Dendritic cell treated with granulocyte-macrophage colony-stimulating factor and Interleukin-4, amounts not matched to agents 40 ng/mL and 50 ng/mL, for 4 days (primary cell): ENCODE measurements around the gene DHX58.

Source experiments
- H3K27ac Mint-ChIP-seq: one replicate; pipeline ENCODE4 v1.8.0; 2022; ENCODE audit warnings: mild to moderate bottlenecking, mixed read lengths
- H3K27me3 Mint-ChIP-seq: one replicate; pipeline ENCODE4 v1.8.0; 2022; ENCODE audit warnings: mild to moderate bottlenecking, mixed read lengths
- H3K36me3 Mint-ChIP-seq: one replicate; pipeline ENCODE4 v1.8.0; 2022; ENCODE audit warnings: low read depth, mixed read lengths
- H3K4me1 Mint-ChIP-seq: one replicate; pipeline ENCODE4 v1.8.0; 2022; ENCODE audit warnings: low read depth, mixed read lengths
- H3K4me3 Mint-ChIP-seq: one replicate; pipeline ENCODE4 v1.8.0; 2022; ENCODE audit warnings: mild to moderate bottlenecking, moderate library complexity, mixed read lengths
- H3K9me3 Mint-ChIP-seq: one replicate; pipeline ENCODE4 v1.8.0; 2022; ENCODE audit warnings: mixed read lengths
- intact Hi-C: fragments of 100-400 bp; cut with micrococcal nuclease; formaldehyde crosslinking; loops from one replicate; pipeline ENCODE4 v1.15.0; 2022

Gene DHX58

DNA sequence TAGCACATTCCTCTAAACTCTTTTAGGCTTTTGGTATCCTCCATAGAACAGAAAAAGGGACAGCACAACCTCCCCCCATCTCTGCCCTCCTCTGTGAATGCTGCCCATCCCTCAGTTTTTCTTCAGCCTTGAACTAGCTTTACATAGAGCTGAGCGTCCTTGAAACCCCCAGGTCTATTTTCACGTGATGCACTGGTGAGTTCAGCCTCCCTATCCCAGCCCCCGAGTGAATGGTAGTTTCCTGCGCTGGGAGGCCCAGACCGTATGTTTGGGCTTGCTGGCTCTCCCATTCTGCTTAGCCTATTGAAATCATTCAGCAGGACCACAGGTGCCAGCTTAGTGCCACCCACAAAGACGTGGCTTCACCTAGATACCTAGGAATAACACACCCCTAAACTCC is 36.7 kb downstream of the DHX58 start:
- peaks cover 15% of the 10 kb centered on the region for H3K4me1 Mint-ChIP-seq
- no peak overlapping the region for H3K27ac Mint-ChIP-seq
- peaks cover 34% of the 10 kb centered on the region for H3K27me3 Mint-ChIP-seq
- H3K9me3 Mint-ChIP-seq: no peaks in the 10 kb centered on the region
- no peaks in the 10 kb centered on the region for H3K36me3 Mint-ChIP-seq
- H3K4me3 Mint-ChIP-seq: no peak overlapping the region
- intact Hi-C loops: no loop called here

DNA sequence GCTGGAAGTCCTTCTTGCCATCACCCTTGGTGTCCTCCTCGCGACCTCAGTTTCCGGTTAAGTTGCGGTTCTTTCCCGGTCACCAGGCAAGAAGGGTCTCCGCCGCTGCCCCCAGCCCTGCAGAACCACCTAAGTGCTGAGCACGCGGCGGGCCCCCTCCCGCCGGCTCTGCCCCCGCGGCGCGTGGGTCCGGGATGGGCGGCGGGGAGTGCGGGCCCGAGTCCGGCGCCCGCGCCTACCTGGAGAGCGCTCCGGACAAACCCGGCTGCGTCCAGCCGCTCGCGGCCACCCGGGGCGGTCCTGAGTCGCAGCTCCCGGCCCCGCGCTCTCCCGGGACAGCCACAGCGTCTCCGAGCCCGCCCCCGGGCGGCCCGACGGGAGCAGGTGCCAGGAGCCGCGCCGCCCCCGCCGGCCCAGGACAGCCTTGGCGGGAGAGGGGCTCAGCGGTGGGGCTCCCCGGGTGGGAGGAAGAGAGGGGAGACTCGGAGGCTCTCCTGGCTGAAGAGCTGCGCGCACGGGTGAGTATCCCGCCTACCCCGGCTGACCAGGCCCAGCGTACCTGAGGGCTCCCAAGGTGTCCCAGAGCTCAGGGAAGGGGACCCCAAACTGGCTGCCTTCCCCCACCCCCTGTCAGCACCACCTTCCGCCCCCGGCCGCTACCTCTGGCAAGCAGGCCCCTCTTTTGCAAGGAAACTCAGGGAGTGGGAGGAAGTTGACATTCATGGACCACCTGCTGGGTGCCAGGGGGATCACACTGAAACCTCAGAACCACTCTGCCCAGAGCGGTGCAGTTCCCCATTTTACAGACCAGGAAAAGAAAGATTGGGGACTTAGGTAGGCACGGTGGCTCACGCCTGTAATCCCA is 40.0 kb downstream of the DHX58 start:
- Mint-ChIP-seq H3K4me1 (peaks cover 15% of the 10 kb centered on the region), H3K9me3 (no peaks in the 10 kb centered on the region), H3K27me3 (peaks cover 45% of the 10 kb centered on the region), H3K27ac (no peak overlapping the region), H3K4me3 (peak overlapping the region; percentile 23), H3K36me3 (no peaks in the 10 kb centered on the region)
- intact Hi-C loops: no loop called here

GRCh38 chr17:42071810-42072209 is 40.7 kb downstream of the DHX58 start:
- H3K36me3 Mint-ChIP-seq: no peaks in the 10 kb centered on the region
- H3K27ac Mint-ChIP-seq: no peak overlapping the region
- intact Hi-C loops: no loop called here
- H3K9me3 Mint-ChIP-seq: no peaks in the 10 kb centered on the region
- H3K27me3 Mint-ChIP-seq: peaks cover 45% of the 10 kb centered on the region
- H3K4me3 Mint-ChIP-seq: peak overlapping the region; percentile 23
- H3K4me1 Mint-ChIP-seq: peaks cover 15% of the 10 kb centered on the region

- intact Hi-C loops: loop anchor here (5.0 kb wide), 1 partner anchor 48 kb away; no protein-coding TSS in a partner anchor
- no peaks in the 10 kb centered on the region for H3K36me3 Mint-ChIP-seq
- no peak overlapping the region for H3K27ac Mint-ChIP-seq
- H3K4me1 Mint-ChIP-seq: peaks cover 19% of the 10 kb centered on the region
- H3K4me3 Mint-ChIP-seq: no peak overlapping the region
- H3K27me3 Mint-ChIP-seq: peaks cover 44% of the 10 kb centered on the region
- H3K9me3 Mint-ChIP-seq: no peaks in the 10 kb centered on the region
Measured at GRCh38 chr17:42068979-42069378, 43.5 kb downstream of the DHX58 start.

GRCh38 chr17:42067371-42068091 is 45.0 kb downstream of the DHX58 start:
- Mint-ChIP-seq H3K27ac (no peak overlapping the region), H3K36me3 (no peaks in the 10 kb centered on the region)

DNA sequence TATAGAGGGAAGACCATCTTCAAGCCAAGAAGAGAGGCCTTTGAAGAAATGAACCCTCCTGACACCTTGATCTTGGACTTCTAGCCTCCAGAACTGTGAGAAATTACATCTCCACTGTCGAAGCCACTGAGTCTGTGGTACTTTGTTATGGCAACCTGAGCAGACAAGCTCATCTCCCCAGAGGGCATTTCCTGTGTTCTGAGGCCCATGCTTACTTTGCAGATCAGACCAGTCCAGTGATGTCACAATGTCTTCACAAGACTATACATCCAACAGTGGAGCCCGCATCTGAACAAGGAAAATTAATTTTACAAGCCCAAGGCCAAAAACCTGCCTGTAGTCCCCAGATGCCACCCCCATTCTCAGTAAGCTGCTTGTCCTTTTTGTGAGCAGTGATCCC is 47.3 kb downstream of the DHX58 start:
- Mint-ChIP-seq H3K36me3 (no peaks in the 10 kb centered on the region), H3K27me3 (peaks cover 10% of the 10 kb centered on the region), H3K27ac (peak overlapping the region; percentile 96), H3K4me3 (no peak overlapping the region), H3K9me3 (no peaks in the 10 kb centered on the region), H3K4me1 (peaks cover 30% of the 10 kb centered on the region)
- intact Hi-C loops: loop anchor here (5.0 kb wide), 1 partner anchor 52 kb away; no protein-coding TSS in a partner anchor

More at GRCh38 chr17:42067371-42068091, 45.0 kb downstream of the DHX58 start:
- Mint-ChIP-seq H3K9me3 (no peaks in the 10 kb centered on the region), H3K4me3 (no peak overlapping the region), H3K27me3 (peaks cover 30% of the 10 kb centered on the region), H3K4me1 (peaks cover 28% of the 10 kb centered on the region)
- intact Hi-C loops: loop anchor here (5.0 kb wide), 1 partner anchor 50 kb away; no protein-coding TSS in a partner anchor

DNA sequence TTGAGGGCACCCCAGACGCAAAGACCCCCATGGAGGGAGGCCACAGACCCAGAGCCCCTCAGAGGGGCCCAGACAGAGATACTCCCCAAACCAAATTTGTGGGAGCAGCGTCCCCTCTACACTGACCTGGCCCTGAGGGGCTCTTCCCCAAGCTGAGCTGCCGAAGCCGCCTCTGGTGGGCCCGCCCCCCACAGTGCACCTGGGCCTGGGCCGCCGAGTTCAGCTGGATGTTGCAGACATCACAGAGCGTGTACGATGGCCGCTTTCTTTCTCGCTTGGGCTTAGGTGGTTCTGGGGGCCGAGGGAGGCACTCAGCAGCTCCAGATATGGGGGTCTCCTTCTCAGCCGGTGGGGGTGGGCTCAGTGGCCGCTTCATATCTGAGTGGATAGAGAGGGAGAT is 49.8 kb downstream of the DHX58 start:
- no peaks in the 10 kb centered on the region for H3K9me3 Mint-ChIP-seq
- H3K27ac Mint-ChIP-seq: peak overlapping the region; percentile 96

GRCh38 chr17:42061646-42062487 is 50.6 kb downstream of the DHX58 start:
- Mint-ChIP-seq H3K36me3 (no peaks in the 10 kb centered on the region), H3K4me1 (peaks cover 36% of the 10 kb centered on the region), H3K27me3 (no peaks in the 10 kb centered on the region), H3K27ac (peak overlapping the region; percentile 96), H3K9me3 (no peaks in the 10 kb centered on the region), H3K4me3 (no peak overlapping the region)
- intact Hi-C loops: no loop called here

More for the DNA sequence above, 49.8 kb downstream of the DHX58 start:
- intact Hi-C loops: no loop called here
- Mint-ChIP-seq H3K27me3 (peaks cover 1% of the 10 kb centered on the region), H3K36me3 (no peaks in the 10 kb centered on the region), H3K4me3 (no peak overlapping the region), H3K4me1 (peaks cover 36% of the 10 kb centered on the region)

GRCh38 chr17:42060231-42060630 is 52.3 kb downstream of the DHX58 start:
- intact Hi-C loops: no loop called here
- no peaks in the 10 kb centered on the region for H3K9me3 Mint-ChIP-seq
- H3K27me3 Mint-ChIP-seq: peaks cover 3% of the 10 kb centered on the region
- H3K27ac Mint-ChIP-seq: no peak overlapping the region
- H3K36me3 Mint-ChIP-seq: no peaks in the 10 kb centered on the region
- no peak overlapping the region for H3K4me3 Mint-ChIP-seq
- peaks cover 36% of the 10 kb centered on the region for H3K4me1 Mint-ChIP-seq

DNA sequence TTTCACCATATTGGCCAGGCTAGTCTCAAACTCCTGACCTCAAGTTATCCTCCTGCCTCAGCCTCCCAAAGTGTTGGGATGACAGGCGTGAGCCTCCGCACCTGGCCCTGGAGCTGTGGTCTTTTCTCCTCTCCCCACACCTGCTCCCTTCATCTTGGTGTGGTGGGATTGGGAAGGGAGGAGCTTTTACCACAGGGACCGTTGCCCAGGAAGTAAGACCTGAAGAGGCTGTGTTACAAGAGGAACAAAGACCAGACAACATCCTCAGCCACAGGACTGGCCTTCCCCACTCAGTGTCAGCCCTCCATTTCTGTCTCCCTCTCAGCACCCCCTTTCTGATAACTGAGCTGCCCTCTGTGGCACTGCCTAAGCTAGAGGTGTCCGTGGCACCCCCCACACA is 52.7 kb downstream of the DHX58 start:
- intact Hi-C loops: no loop called here
- no peaks in the 10 kb centered on the region for H3K9me3 Mint-ChIP-seq
- no peak overlapping the region for H3K4me3 Mint-ChIP-seq
- H3K27ac Mint-ChIP-seq: no peak overlapping the region
- H3K27me3 Mint-ChIP-seq: peaks cover 7% of the 10 kb centered on the region
- no peaks in the 10 kb centered on the region for H3K36me3 Mint-ChIP-seq
- peaks cover 36% of the 10 kb centered on the region for H3K4me1 Mint-ChIP-seq

GRCh38 chr17:42058063-42058462 is 54.5 kb downstream of the DHX58 start:
- Mint-ChIP-seq H3K27me3 (peaks cover 21% of the 10 kb centered on the region), H3K4me1 (peaks cover 23% of the 10 kb centered on the region), H3K36me3 (no peaks in the 10 kb centered on the region), H3K27ac (no peak overlapping the region), H3K9me3 (no peaks in the 10 kb centered on the region), H3K4me3 (no peak overlapping the region)
- intact Hi-C loops: no loop called here

GRCh38 chr17:42056635-42057034 is 55.9 kb downstream of the DHX58 start:
- H3K27ac Mint-ChIP-seq: no peak overlapping the region
- no peak overlapping the region for H3K4me3 Mint-ChIP-seq
- intact Hi-C loops: no loop called here
- no peaks in the 10 kb centered on the region for H3K36me3 Mint-ChIP-seq
- H3K9me3 Mint-ChIP-seq: no peaks in the 10 kb centered on the region
- H3K27me3 Mint-ChIP-seq: peaks cover 34% of the 10 kb centered on the region
- peaks cover 9% of the 10 kb centered on the region for H3K4me1 Mint-ChIP-seq

GRCh38 chr17:42055496-42055895 is 57.0 kb downstream of the DHX58 start:
- no peaks in the 10 kb centered on the region for H3K36me3 Mint-ChIP-seq
- H3K27ac Mint-ChIP-seq: no peak overlapping the region
- H3K9me3 Mint-ChIP-seq: no peaks in the 10 kb centered on the region
- peaks cover 44% of the 10 kb centered on the region for H3K27me3 Mint-ChIP-seq
- H3K4me3 Mint-ChIP-seq: no peak overlapping the region
- intact Hi-C loops: no loop called here
- H3K4me1 Mint-ChIP-seq: peaks cover 16% of the 10 kb centered on the region
